ENCODE measurements around the gene GIPC1. TPM values are rescaled to one million over a fixed set of nuclear protein-coding genes. Genes with fewer than 3 reads are reported as not detected.

Gene GIPC1
- total RNA-seq, 4 donors from 2014 or later, result 147 to 432 (median 243) TPM

DNA sequence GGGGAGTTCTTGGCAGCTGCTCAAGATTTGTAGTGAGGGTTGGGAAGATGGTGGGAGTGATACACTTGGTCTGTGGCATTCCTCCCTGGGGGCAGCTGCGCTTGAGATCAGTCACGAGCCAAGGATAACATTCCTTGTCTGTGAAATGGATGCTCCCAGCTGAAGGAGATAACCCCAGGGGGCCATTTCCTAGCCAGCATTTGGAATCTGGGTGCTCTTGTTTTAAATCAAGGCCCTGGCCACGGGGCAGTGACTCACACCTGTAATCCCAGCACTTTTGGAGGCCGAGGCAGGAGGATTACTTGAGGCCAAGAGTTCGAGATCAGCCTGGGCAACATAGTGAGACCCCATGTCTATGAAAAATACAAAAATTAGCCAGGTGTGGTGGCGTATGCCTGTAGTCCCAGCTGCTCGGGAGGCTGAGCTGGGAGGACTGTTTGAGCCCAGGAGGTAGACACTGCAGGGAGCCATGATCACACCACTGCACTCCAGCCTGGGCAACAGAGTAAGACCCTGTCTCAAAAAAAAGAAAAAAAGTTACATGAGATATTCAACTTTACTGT is 58.3 kb downstream of the GIPC1 start:
- peaks cover 28 to 69% (median 35%) of the 10 kb centered on the region in 3 donors for H3K4me1 ChIP-seq
- intact Hi-C loops (cut with DNase I), result no loop called here

GRCh38 chr19:14435320-14436050 is 60.4 kb downstream of the GIPC1 start:
- Histone ChIP-seq H3K27me3 (peaks cover 0 to 33% (median 0%) of the 10 kb centered on the region in 4 donors), H3K9me3 (no peaks in the 10 kb centered on the region), H3K27ac (peak overlapping the region; percentile 80 to 91 (median 86)), H3K4me3 (peak overlapping the region in 3 of 4 donors; percentile 66 to 95 (median 80)), H3K4me1 (peaks cover 28 to 70% (median 35%) of the 10 kb centered on the region in 3 donors), H3K36me3 (peaks cover 0 to 6% (median 0%) of the 10 kb centered on the region in 3 donors)
- no peak for TF ChIP-seq CTCF (IDR thresholded peaks at IDR 0.05)
- WGBS, 2 donors, result 79 to 81% methylated on average over 11 to 12 of the region's 17 CpGs
- DNase-seq, result no peak
- intact Hi-C loops (cut with DNase I), result no loop called here

More for the DNA sequence above, 58.3 kb downstream of the GIPC1 start:
- WGBS, 2 donors, result 81 to 100% methylated on average over 3 to 7 of the region's 7 CpGs
- Histone ChIP-seq H3K9me3 (no peaks in the 10 kb centered on the region), H3K36me3 (peaks cover 0 to 24% (median 12%) of the 10 kb centered on the region in 3 donors), H3K27me3 (peaks cover 0 to 12% (median 0%) of the 10 kb centered on the region in 4 donors), H3K4me3 (no peak overlapping the region), H3K27ac (no peak overlapping the region)
- TF ChIP-seq CTCF (IDR thresholded peaks at IDR 0.05), result no peak
- no peak for TF ChIP-seq POLR2A (IDR thresholded peaks at IDR 0.05)
- DNase-seq, result no peak

GRCh38 chr19:14434543-14435319 is 61.2 kb downstream of the GIPC1 start:
- peaks cover 28 to 62% (median 31%) of the 10 kb centered on the region in 3 donors for H3K4me1 ChIP-seq
- H3K27me3 ChIP-seq, result peaks cover 0 to 35% (median 0%) of the 10 kb centered on the region in 4 donors
- DNase-seq, result no peak
- peak overlapping the region; percentile 55 to 95 (median 73) for H3K4me3 ChIP-seq
- no peak for TF ChIP-seq CTCF (IDR thresholded peaks at IDR 0.05)
- no peak for TF ChIP-seq POLR2A (IDR thresholded peaks at IDR 0.05)
- H3K27ac ChIP-seq, result peak overlapping the region; percentile 80 to 91 (median 86)
- 54 to 57% methylated on average over 6 to 12 of the region's 23 CpGs for WGBS, 2 donors
- H3K36me3 ChIP-seq, result peaks cover 0 to 6% (median 0%) of the 10 kb centered on the region in 3 donors
- H3K9me3 ChIP-seq, result no peaks in the 10 kb centered on the region
- intact Hi-C loops (cut with DNase I), result no loop called here

DNA sequence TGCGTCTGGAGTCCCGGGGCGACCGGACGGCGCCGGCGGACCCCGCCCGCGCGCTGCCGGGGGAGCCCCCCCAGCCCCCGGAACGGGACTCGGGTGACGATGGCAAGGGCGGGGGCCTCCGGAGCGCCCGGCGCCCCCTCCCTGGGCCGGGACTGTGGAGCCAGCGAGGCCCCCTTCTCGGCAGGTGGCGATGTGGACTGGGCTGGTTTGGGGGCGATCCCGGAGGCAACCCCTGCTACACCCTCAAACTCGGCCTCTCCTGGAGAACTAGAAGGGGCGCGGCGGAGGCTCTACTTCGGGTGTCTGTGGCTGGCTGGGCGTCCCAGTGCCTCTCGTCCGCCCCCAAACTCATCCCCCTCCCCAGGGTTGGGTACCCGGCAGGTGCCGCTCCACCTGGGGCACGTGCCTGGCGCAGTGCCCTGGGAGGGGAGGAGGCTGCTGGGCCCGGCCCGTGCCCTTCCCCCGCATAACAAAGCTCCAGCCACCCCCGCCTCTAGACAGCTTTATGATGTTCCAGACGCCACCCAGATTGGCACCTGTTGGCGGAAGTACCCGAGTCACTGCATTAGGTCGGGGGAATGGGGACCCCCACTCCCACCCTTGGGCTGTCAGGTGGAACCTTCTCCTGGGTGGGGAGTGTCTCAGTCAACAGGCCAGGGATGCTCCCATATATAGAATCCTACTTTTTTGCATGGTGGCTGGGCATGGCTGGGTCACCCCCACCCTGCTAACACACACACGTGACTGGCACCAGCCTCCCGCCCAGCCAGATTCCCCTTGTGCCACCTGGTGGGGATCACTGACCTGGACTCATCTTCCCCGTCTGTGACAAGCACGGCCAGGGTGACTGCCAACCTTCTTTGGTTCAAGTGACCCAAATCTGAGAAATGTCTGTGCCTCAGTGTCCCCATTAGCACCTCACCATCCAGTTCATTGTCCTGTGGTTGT is 62.1 kb downstream of the GIPC1 start:
- Histone ChIP-seq H3K27me3 (peaks cover 0 to 35% (median 0%) of the 10 kb centered on the region in 4 donors), H3K27ac (peak overlapping the region; percentile 80 to 91 (median 86)), H3K4me3 (peak overlapping the region; percentile 55 to 95 (median 73)), H3K9me3 (no peaks in the 10 kb centered on the region), H3K36me3 (peaks cover 0 to 6% (median 0%) of the 10 kb centered on the region in 3 donors), H3K4me1 (peaks cover 22 to 53% (median 23%) of the 10 kb centered on the region in 3 donors)
- no peak for TF ChIP-seq POLR2A (IDR thresholded peaks at IDR 0.05)
- TF ChIP-seq CTCF (IDR thresholded peaks at IDR 0.05), result peak in 2 of 6 experiments; percentile 5 to 13
- WGBS, 2 donors, result 26 to 29% methylated on average over 4 to 6 of the region's 52 CpGs
- DNase-seq, result no peak
- intact Hi-C loops (cut with DNase I), result no loop called here

Measured in esophagus squamous epithelium (tissue), 5 donors.